ENCODE measurements around the gene CEP128. TPM values are rescaled to one million over a fixed set of nuclear protein-coding genes. Genes with fewer than 3 reads are reported as not detected.
A peak's percentile ranks its signal among the peaks of the same experiment; 100 is the strongest.
"Not testable (repeated sequence)": the region's sequence is repeated elsewhere in the genome, so short reads cannot be mapped to it uniquely, and the experiment has no call there.

Gene CEP128
- total RNA-seq, 1 donor: 8.2 TPM

DNA sequence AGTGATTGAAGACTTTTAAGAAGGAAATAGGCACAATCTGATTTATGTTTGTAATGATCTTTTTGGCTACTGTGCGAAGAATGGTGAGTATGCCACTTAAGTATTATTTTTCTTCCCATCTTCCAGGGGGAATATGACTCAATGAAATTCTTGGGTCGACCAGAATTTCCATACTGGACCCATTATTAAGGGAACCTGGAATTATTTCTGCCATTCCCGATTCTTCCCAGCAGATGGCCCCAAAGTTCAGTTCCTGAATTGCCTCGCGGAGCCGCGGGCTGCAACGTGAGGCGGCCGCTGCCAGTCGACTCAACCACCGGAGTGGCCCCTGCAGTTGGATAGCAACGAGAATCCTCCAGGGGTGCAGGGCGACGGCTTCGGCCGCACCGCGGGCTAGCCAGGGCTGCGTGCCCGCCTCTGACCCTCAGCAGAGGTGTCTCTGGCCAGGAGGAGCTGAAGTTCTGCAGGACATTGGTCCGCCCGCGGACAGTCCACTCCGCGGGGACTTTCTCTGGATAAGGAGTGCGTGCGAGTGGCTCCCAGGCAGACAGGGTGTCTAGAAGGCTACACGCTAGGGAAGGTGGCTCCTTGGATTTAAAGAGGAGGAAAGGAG, 13.3 kb upstream of the CEP128 start:
- H3K4me3 ChIP-seq (ENCODE audit: low read depth, low read length): peak overlapping the region; percentile 69
- TF ChIP-seq, protein P1, sequence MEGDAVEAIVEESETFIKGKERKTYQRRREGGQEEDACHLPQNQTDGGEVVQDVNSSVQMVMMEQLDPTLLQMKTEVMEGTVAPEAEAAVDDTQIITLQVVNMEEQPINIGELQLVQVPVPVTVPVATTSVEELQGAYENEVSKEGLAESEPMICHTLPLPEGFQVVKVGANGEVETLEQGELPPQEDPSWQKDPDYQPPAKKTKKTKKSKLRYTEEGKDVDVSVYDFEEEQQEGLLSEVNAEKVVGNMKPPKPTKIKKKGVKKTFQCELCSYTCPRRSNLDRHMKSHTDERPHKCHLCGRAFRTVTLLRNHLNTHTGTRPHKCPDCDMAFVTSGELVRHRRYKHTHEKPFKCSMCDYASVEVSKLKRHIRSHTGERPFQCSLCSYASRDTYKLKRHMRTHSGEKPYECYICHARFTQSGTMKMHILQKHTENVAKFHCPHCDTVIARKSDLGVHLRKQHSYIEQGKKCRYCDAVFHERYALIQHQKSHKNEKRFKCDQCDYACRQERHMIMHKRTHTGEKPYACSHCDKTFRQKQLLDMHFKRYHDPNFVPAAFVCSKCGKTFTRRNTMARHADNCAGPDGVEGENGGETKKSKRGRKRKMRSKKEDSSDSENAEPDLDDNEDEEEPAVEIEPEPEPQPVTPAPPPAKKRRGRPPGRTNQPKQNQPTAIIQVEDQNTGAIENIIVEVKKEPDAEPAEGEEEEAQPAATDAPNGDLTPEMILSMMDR (IDR thresholded peaks at IDR 0.05; ENCODE audit: insufficient read depth, low read depth, low read length): peak; percentile 82
- peak; percentile 75 for DNase-seq (ENCODE audit: low read depth)

DNA sequence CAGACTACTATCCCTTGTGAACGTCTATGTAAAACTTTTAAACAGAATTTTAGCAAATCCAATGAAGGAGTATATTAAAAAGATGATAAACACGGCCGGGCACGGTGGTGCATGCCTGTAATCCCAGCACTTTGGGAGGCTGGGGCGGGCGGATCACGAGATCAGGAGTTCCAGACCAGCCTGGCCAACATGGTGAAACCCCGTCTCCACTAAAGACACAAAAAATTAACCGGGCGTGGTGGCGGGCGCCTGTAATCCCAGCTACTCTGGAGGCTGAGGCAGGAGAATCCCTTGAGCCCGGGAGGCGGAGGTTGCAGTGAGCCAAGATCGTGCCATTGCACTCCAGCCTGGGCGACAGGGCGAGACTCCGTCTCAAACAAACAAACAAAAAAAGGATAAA, 11.7 kb upstream of the CEP128 start:
- not testable (repeated sequence) for H3K4me3 ChIP-seq (ENCODE audit: low read depth, low read length); DNase-seq (ENCODE audit: low read depth)

DNA sequence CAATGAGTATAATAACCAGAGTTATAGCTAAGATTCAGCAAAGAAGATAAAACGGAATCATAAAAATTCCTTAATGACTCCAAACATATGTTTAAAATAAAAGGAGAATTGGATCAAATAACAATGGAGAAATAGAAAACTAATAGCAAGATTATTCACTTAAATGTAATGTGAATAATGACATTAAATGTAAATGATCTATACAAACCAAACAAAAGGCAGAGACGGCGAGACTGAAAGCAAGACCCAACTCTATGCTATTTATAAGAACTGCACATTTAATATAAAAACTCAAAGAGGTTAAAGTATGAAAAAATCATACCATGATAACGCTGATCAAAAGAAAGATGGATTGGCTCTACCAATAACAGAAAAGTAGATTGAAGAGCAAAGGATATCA, 10.0 kb upstream of the CEP128 start:
- TF ChIP-seq, protein P1 (IDR thresholded peaks at IDR 0.05; ENCODE audit: insufficient read depth, low read depth, low read length): no peak
- no peak overlapping the region for H3K4me3 ChIP-seq (ENCODE audit: low read depth, low read length)
- no peak for DNase-seq (ENCODE audit: low read depth)

DNA sequence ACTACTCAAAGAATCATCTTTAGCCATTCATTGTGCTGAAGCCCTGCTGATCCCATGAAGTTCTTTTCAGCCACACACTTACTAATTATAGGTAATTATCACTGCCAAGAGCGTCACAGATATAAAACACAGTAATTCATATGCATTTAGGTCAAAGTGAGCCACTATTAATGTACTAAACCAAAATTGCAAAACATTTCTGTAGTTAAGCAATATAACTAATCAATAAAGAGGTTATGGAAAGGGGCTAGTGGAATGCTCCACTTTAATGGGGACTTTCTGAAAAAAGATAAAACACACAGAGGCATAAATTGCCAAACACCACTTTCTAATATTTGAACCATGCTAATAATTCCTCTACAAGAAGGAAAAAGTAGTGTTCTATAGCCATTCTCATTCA, 6.8 kb upstream of the CEP128 start:
- TF ChIP-seq, protein P1 (IDR thresholded peaks at IDR 0.05; ENCODE audit: insufficient read depth, low read depth, low read length): no peak
- no peak for DNase-seq (ENCODE audit: low read depth)
- H3K4me3 ChIP-seq (ENCODE audit: low read depth, low read length): no peak overlapping the region

DNA sequence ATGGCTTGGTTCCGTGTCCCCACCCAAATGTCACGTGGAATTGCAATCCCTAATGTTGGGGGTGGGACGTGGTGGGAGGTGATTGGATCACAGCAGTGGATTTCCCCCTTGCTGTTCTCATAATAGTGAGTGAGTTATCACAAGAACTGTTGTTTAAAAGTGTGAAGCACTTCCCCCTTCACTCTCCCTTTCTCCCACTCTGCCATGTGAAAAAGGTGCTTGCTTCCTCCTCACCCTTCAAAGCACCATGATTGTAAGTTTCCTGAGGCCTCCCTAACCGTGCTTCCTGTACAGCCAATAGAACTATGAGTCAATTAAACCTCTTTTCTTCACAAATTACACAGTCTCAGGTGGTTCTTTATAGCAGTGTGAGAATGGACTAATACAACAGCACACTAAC, 5.3 kb upstream of the CEP128 start:
- H3K4me3 ChIP-seq (ENCODE audit: low read depth, low read length): no peak overlapping the region
- TF ChIP-seq, protein P1 (IDR thresholded peaks at IDR 0.05; ENCODE audit: insufficient read depth, low read depth, low read length): no peak
- DNase-seq (ENCODE audit: low read depth): no peak

DNA sequence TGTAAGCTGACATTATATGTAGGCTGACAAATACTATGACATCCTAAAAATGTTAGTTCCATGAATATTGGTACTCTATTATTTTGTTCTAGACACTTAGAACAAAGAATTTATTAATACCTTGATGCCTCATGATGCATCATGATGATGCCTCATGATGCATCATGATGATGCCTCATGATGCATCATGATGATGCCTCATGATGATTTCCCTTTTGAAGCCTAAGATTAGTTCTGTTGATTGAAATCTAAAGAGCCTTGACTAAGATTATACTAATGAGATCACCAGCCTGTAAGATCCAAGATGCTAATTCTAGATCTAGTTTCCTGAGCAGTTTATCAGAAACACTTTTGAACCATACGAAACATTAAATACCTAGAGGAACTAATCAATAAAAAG, 4.6 kb upstream of the CEP128 start:
- no peak for DNase-seq (ENCODE audit: low read depth)
- H3K4me3 ChIP-seq (ENCODE audit: low read depth, low read length): no peak overlapping the region
- TF ChIP-seq, protein P1 (IDR thresholded peaks at IDR 0.05; ENCODE audit: insufficient read depth, low read depth, low read length): no peak

DNA sequence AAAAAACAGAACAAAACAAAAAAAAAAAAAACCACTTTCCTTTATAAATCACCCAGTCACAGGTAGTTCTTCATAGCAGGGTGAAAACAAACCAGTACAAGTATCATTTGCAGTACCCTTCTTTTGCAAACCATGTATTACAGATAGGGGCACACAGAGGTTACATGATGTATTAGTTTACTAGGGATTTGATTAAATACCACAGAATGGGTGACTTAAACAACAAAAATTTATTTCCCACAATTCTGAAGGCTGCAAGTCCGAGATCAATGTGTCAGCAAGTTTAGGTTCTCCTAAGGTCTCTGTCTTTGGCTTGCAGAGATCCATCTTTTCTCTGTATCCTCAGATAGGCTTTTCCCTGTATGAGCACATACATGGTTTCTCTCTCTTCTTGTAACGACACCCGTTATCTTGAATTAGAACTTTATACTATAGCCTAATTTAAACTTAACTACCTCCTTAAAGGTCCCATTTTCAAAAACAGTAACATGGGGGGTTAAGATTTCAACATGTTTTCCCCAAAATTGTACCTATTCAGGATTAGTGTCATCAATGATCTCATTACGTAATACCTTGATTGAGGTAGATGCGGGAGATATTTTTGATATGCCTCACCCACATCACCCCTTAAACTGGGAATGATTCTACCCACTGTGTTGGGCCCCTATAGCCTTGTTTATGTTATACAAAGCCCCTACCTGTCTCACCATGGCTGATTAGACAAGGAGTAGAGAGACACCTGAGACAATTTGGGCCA, 3.5 kb upstream of the CEP128 start:
- H3K4me3 ChIP-seq (ENCODE audit: low read depth, low read length): no peak overlapping the region
- no peak for DNase-seq (ENCODE audit: low read depth)
- TF ChIP-seq, protein P1 (IDR thresholded peaks at IDR 0.05; ENCODE audit: insufficient read depth, low read depth, low read length): no peak

Measured in fibroblast of villous mesenchyme (primary cell).